Measurements from ENCODE around the gene SSH2. TPM values are rescaled to one million over a fixed set of nuclear protein-coding genes. Genes with fewer than 3 reads are reported as not detected.
"Not testable (repeated sequence)": the region's sequence is repeated elsewhere in the genome, so short reads cannot be mapped to it uniquely, and the experiment has no call there.

Gene SSH2
- total RNA-seq, 1 donor from 2014 or later = 42.8 TPM

DNA sequence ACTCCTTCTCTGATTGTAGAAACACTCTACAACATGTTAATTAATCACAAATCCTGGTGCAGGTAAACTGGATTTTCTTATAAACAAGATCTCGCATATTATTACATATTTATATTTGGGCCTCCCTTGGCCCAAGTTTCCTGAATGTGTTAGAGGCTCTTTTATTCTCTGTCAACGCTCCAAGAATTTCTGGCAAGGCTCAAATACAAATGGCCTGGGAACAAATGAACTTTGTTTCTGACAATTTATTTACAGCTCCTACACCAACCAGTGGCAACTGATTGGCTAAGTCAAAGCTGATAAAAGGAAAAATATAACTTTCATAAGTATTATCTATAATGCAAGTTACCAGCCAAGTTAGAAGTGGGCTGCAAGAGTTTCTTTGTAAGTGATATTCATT lies 242.4 kb downstream of the SSH2 start:
- no peak for DNase-seq
- H3K9me3 Mint-ChIP-seq = no peaks in the 10 kb centered on the region
- H3K4me3 Mint-ChIP-seq = no peak overlapping the region
- H3K27ac Mint-ChIP-seq = no peak overlapping the region
- intact Hi-C loops (cut with micrococcal nuclease) = no loop called here
- H3K27me3 Mint-ChIP-seq = no peaks in the 10 kb centered on the region
- peaks cover 29% of the 10 kb centered on the region for H3K36me3 Mint-ChIP-seq (ENCODE audit: low read depth)
- H3K4me1 Mint-ChIP-seq = peaks cover 10% of the 10 kb centered on the region

DNA sequence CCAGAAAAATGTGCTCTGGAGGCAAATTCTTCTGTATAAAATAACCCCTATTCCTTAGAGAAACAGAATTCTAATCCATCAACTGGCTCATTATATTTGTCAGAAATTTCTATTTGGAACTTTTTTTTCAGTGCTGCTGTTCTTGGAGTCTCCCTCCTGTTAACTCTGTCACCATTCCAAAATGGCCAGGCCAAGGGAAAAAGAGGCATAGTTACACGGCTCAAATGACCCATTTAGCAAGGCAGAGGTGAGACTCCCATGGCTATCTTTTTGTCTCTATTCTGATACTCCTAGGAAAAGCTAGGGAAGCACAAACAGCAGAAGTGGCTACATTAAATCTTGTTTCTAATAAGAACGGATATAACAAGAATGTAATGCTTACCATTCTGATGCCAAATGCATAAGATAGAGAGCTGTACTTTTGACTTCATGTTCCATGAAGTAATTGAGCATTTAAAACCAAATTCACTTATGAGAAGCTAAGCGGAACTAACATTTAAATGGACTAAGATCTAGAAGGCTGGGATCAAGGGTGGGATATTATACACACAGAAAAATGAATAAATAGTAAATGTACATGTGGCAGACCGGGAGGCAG lies 242.9 kb downstream of the SSH2 start:
- Mint-ChIP-seq H3K27me3 (no peaks in the 10 kb centered on the region), H3K27ac (no peak overlapping the region), H3K9me3 (no peaks in the 10 kb centered on the region), H3K4me3 (no peak overlapping the region), H3K36me3 (ENCODE audit: low read depth) (peaks cover 33% of the 10 kb centered on the region), H3K4me1 (peaks cover 12% of the 10 kb centered on the region)
- intact Hi-C loops (cut with micrococcal nuclease) = no loop called here
- DNase-seq = no peak

DNA sequence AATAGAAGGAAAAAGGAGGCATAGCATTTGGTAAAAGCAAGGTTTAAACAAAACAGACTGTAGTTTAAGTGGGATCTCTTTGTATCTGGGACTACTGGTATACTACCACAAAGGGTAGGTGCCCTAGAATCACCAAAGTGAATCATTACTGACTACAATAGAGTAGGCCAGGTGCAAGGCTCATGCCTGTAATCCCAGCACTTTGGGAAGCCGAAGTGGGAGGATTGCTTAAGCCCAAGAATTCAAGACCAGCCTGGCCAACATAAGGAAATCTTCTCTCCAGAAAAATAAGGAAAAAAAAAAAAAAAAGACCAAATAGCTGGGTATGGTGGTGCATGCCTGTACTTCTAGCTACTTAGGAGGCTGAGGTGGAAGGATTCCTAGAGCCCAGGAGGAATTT lies 246.5 kb downstream of the SSH2 start:
- Mint-ChIP-seq H3K4me1 (peaks cover 7% of the 10 kb centered on the region), H3K36me3 (ENCODE audit: low read depth) (peaks cover 33% of the 10 kb centered on the region), H3K9me3 (no peaks in the 10 kb centered on the region), H3K27ac (no peak overlapping the region), H3K4me3 (no peak overlapping the region), H3K27me3 (no peaks in the 10 kb centered on the region)
- no peak for DNase-seq
- intact Hi-C loops (cut with micrococcal nuclease) = no loop called here

DNA sequence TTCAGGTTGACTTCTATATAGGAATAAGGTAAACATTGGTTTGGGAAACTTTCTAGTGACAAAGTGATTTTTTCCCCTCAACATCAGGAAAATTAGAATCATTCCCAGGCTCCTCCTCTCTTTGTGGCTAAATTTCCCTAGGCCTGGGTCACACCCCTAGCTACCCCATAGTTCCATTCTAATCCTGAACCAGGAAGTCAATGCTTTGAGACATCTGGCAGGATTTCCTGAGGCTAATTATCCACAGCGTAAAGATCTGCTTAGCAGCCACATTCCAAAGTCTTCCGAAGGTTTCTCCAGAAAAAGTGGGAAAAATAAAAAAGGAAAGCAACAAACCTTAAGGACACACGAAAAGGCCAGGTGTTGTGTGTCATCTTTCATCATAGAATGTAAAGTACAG lies 247.0 kb downstream of the SSH2 start:
- DNase-seq = no peak
- intact Hi-C loops (cut with micrococcal nuclease) = no loop called here
- Mint-ChIP-seq H3K27me3 (no peaks in the 10 kb centered on the region), H3K36me3 (ENCODE audit: low read depth) (peaks cover 36% of the 10 kb centered on the region), H3K9me3 (no peaks in the 10 kb centered on the region), H3K4me3 (no peak overlapping the region), H3K4me1 (peaks cover 7% of the 10 kb centered on the region), H3K27ac (no peak overlapping the region)

DNA sequence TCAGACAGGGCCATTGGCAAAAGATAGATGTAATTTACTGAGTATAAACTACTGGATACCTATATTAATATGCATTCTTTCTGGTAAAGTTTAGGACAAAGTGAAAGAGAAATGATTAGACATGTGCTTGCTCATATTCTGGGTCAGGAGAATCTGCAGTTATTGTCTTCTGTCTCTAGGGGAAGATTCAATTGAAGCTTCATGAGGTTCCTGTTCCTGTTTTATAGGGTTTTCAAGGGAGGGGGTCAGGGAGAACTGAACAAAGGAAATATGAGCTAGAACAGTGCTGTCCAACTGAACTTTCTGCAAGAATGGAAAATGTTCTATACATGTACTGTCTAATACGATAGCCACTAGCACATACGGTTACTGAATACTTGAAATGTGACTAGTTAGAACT lies 248.0 kb downstream of the SSH2 start:
- no peak for DNase-seq
- no peaks in the 10 kb centered on the region for H3K27me3 Mint-ChIP-seq
- peaks cover 13% of the 10 kb centered on the region for H3K4me1 Mint-ChIP-seq
- no peak overlapping the region for H3K4me3 Mint-ChIP-seq
- no peaks in the 10 kb centered on the region for H3K9me3 Mint-ChIP-seq
- H3K36me3 Mint-ChIP-seq (ENCODE audit: low read depth) = peaks cover 36% of the 10 kb centered on the region
- intact Hi-C loops (cut with micrococcal nuclease) = no loop called here
- peak overlapping the region; percentile 27 for H3K27ac Mint-ChIP-seq

DNA sequence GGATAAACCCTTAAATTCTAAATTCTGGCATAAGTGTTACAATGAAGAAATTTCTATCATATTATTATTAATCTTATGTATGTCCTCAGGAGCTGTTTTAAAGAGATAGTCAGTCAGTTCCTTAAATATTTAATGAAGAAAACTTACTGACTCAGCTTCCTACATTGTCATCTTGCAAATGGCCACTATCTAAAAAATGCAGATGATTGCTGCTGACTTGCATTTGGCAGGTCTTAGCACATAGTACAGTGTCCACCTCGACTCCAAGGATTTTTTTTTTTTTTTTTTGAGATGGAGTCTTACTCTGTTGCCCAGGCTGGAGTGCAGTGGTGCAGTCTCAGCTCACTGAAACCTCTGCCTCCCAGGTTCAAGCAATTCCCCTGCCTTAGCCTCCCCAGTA lies 252.2 kb downstream of the SSH2 start:
- no peak for DNase-seq
- intact Hi-C loops (cut with micrococcal nuclease) = no loop called here

DNA sequence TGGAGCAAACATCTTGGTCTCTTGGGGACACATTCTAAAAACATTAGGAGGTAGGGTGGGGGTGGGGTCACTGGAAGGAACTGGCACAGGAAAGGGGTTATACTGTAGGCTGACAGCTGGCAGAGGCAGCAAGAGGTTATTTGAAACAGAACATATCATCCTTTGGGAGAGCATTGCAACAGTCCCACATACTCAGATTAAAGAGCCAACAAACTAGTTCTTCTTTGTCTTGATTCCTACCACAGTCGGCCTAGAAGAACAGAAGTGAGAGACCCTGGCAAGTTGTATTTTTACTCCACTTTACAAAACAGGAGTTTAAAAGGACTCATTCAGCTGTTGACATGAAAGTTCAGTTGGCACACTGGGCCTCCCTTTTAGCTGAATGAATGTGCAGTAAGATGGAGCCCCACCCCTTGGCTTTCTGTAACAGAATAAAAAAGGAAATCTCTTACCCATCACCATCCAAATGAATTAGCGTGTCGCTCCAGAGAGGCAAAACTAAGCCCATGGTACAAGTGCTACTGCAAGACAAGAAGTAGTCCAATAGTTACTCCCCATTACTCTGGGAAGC lies 252.7 kb downstream of the SSH2 start:
- Mint-ChIP-seq H3K4me1 (peaks cover 19% of the 10 kb centered on the region), H3K4me3 (no peak overlapping the region), H3K9me3 (no peaks in the 10 kb centered on the region), H3K36me3 (ENCODE audit: low read depth) (peaks cover 43% of the 10 kb centered on the region), H3K27ac (peak overlapping the region; percentile 64), H3K27me3 (no peaks in the 10 kb centered on the region)
- intact Hi-C loops (cut with micrococcal nuclease) = no loop called here
- no peak for DNase-seq

More for the DNA sequence above, 252.2 kb downstream of the SSH2 start:
- no peak overlapping the region for H3K4me3 Mint-ChIP-seq
- peaks cover 41% of the 10 kb centered on the region for H3K36me3 Mint-ChIP-seq (ENCODE audit: low read depth)
- H3K27ac Mint-ChIP-seq = no peak overlapping the region
- peaks cover 22% of the 10 kb centered on the region for H3K4me1 Mint-ChIP-seq
- H3K27me3 Mint-ChIP-seq = no peaks in the 10 kb centered on the region
- H3K9me3 Mint-ChIP-seq = no peaks in the 10 kb centered on the region

DNA sequence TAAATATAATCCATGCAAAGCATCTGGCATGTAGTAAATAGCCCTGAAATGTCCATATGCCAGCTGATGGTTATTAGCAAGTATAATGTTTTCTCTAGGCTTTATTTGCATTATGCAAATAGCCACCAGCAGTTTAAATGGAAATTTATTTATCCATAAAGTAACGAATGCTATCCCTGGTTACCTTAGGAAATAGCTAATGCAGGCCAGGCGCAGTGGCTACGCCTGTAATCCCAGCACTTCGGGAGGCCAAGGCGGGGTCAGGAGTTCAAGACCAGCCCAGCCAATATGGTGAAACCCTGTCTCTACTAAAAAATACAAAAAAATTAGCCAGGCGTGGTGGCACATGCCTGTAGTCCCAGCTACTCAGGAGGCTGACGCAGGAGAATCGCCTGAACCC lies 254.1 kb downstream of the SSH2 start:
- H3K4me1 Mint-ChIP-seq = peaks cover 16% of the 10 kb centered on the region
- H3K4me3 Mint-ChIP-seq; intact Hi-C loops (cut with micrococcal nuclease); DNase-seq; H3K9me3 Mint-ChIP-seq; H3K27ac Mint-ChIP-seq; H3K27me3 Mint-ChIP-seq: not testable (repeated sequence)
- H3K36me3 Mint-ChIP-seq (ENCODE audit: low read depth) = peaks cover 42% of the 10 kb centered on the region

DNA sequence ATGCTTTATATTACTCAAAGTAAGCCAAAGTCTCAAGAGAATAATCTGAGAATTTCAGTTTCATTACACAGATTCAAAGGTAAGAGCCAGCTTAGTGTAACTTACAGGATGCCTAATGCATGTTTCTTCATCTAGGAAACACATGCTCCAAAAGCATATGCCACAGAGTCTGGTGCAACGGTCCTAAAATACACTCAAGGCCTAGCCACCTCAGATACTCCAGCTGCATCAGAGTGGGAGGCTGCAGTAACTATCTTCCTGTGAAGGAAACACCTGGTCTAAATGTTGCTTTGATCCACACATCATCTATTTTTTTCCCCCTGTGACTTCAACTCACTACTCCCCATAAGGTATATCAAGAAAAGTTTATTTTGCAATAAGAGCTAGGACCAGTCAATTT lies 255.7 kb downstream of the SSH2 start:
- Mint-ChIP-seq H3K9me3 (no peaks in the 10 kb centered on the region), H3K27me3 (no peaks in the 10 kb centered on the region), H3K4me1 (peaks cover 17% of the 10 kb centered on the region), H3K36me3 (ENCODE audit: low read depth) (peaks cover 45% of the 10 kb centered on the region), H3K27ac (peak overlapping the region; percentile 50), H3K4me3 (no peak overlapping the region)
- no peak for DNase-seq
- intact Hi-C loops (cut with micrococcal nuclease) = no loop called here

DNA sequence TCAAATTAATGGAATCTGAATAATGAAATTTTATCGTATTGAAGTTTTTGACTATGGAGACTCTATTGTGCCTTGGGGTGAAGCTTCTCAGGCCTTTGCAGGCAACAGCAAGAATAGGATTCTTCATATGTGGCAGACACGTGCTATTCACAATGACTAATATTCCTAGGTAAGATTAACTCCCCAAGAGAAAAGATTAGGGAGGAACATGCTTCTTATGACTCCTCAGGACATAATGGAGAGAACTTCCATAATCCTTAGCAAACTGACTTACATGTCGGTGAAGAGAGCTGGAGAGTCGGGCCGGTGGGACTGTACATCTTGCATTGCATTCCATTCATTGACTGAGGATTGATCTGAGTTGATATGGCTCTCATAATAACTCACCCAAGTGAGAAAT lies 258.4 kb downstream of the SSH2 start:
- H3K4me1 Mint-ChIP-seq = peaks cover 22% of the 10 kb centered on the region
- H3K4me3 Mint-ChIP-seq = no peak overlapping the region
- H3K9me3 Mint-ChIP-seq = no peaks in the 10 kb centered on the region
- H3K27me3 Mint-ChIP-seq = no peaks in the 10 kb centered on the region
- no peak overlapping the region for H3K27ac Mint-ChIP-seq
- intact Hi-C loops (cut with micrococcal nuclease) = no loop called here
- no peak for DNase-seq
- H3K36me3 Mint-ChIP-seq (ENCODE audit: low read depth) = peaks cover 48% of the 10 kb centered on the region

DNA sequence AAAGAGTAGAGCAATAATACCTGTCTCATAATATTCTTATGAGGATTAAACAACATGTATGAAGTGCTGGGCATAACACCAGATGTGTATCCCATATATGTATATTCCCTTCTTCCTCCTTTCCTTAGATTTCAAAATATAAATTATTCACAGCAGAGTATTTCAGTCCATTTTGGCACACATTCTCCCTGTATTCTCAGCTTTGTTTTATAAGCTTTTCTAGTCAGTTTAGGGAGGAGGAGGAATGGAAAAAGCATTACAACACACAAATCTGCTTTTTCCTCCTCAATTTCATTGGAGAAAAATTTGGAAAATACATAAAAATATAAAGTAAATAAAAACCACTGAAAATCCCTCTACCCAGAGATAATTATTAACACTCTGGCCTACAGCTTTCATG lies 260.8 kb downstream of the SSH2 start:
- Mint-ChIP-seq H3K4me1 (peaks cover 28% of the 10 kb centered on the region), H3K4me3 (no peak overlapping the region), H3K9me3 (no peaks in the 10 kb centered on the region), H3K27ac (no peak overlapping the region), H3K36me3 (ENCODE audit: low read depth) (peaks cover 50% of the 10 kb centered on the region), H3K27me3 (no peaks in the 10 kb centered on the region)
- no peak for DNase-seq
- intact Hi-C loops (cut with micrococcal nuclease) = loop anchor here (5.0 kb wide), 1 partner anchor 53 kb away; no protein-coding TSS in a partner anchor

DNA sequence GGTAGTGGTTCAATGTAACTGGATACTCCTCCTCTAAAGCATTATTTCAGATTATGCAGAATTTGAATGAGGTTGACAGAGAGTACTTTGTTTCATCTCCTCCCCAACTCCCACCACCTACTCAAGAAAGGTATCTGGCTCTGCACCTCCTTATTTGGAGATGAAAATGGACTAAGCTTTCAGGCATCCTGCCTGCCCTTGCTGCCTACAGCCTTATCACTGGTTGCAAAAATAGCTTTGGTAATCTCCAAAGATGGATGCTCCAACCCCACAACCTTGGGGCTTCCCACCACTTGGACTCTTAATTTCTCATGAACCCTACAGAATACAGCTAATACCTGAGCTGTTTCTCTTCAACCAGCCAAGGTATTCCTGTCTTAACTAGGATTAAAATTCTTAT lies 262.1 kb downstream of the SSH2 start:
- Mint-ChIP-seq H3K4me3 (no peak overlapping the region), H3K27me3 (no peaks in the 10 kb centered on the region), H3K9me3 (no peaks in the 10 kb centered on the region), H3K4me1 (peaks cover 26% of the 10 kb centered on the region), H3K36me3 (ENCODE audit: low read depth) (peaks cover 48% of the 10 kb centered on the region), H3K27ac (peak overlapping the region; percentile 35)
- intact Hi-C loops (cut with micrococcal nuclease) = loop anchor here (5.0 kb wide), 1 partner anchor 54 kb away; no protein-coding TSS in a partner anchor
- no peak for DNase-seq

DNA sequence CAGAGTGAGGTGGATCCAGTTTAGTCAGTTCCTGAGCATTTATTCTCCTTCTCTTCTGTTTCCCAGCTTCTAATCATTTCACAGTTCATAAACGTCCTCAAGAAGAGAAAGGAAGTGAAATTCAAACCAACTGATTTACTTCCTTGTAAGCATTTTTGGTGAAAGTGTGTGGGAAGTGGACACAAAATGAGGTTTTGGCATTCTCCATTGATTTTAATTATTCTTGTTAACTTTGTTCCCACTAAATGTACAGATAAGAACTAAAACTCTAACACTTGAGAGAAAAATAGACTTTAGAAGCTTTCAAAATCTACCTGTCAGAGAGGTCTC lies 264.6 kb downstream of the SSH2 start:
- no peak for DNase-seq
- intact Hi-C loops (cut with micrococcal nuclease) = loop anchor here (1.0 to 5.0 kb wide), 4 partner anchors 27 to 57 kb away; no protein-coding TSS in a partner anchor

DNA sequence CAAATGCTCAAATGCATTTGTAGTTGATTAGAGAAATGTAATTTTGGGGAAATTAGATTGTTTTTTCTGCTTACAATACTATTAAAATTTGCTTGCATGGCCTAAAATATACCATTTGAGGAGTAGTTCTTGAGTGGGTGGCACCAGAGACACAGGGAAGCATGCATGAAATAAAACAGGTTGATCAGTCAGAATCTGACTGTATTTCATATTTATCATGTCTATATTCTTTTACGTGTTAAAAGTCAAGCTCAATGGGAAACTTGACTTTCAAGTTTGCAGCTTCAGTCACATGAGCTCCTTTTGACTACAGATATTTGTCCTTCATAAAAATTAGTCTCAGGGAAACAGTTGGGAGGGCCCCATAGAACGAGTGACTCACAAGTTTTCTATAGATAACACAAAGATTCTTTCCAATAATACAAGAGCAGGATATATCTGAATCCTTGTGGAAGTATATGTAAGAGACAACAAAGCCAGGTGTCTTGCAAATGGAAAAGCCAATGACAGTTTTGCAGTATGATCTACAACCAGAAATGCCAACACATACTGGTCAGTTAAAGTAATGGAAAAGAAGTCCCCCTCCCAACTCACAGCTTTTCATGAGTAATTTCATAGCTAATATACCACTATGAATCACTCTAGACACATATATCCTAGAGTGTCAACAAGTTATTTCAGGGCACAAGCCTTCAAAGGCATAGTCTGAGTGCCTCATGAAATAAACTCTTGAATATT lies 265.1 kb downstream of the SSH2 start:
- Mint-ChIP-seq H3K4me1 (peaks cover 25% of the 10 kb centered on the region), H3K27me3 (no peaks in the 10 kb centered on the region), H3K27ac (peak overlapping the region; percentile 77), H3K9me3 (no peaks in the 10 kb centered on the region), H3K4me3 (peak overlapping the region; percentile 15), H3K36me3 (ENCODE audit: low read depth) (peaks cover 51% of the 10 kb centered on the region)
- no peak for DNase-seq
- intact Hi-C loops (cut with micrococcal nuclease) = loop anchor here (1.0 to 5.0 kb wide), 4 partner anchors 27 to 57 kb away; no protein-coding TSS in a partner anchor

More for the DNA sequence above, 264.6 kb downstream of the SSH2 start:
- peak overlapping the region; percentile 15 for H3K4me3 Mint-ChIP-seq
- H3K9me3 Mint-ChIP-seq = no peaks in the 10 kb centered on the region
- no peaks in the 10 kb centered on the region for H3K27me3 Mint-ChIP-seq
- H3K4me1 Mint-ChIP-seq = peaks cover 25% of the 10 kb centered on the region
- peaks cover 50% of the 10 kb centered on the region for H3K36me3 Mint-ChIP-seq (ENCODE audit: low read depth)
- peak overlapping the region; percentile 77 for H3K27ac Mint-ChIP-seq
